ENCODE measurements around the gene TNS1. TPM values are rescaled to one million over a fixed set of nuclear protein-coding genes. Genes with fewer than 3 reads are reported as not detected.

TNS1 gene
- total and polyA plus RNA-seq, 2 donors (not counting 1 experiment from before 2014, with no cell fraction given), result 0.10 to 0.86 TPM

GRCh38 chr2:218032336-218033171 lies 29.8 kb upstream of the TNS1 start:
- H2AFZ ChIP-seq (ENCODE audit: insufficient read depth, low read depth, low read length, poor library complexity, severe bottlenecking), result no peak overlapping the region
- intact Hi-C loops (cut with micrococcal nuclease), result no loop called here
- TF ChIP-seq CTCF (IDR thresholded peaks at IDR 0.05) (no peak), EZH2 (IDR thresholded peaks at IDR 0.05; ENCODE audit: borderline replicate concordance, insufficient read depth, low read depth, low read length, poor library complexity, severe bottlenecking) (no peak)
- Mint-ChIP-seq H3K27me3 (peaks cover 7% of the 10 kb centered on the region), H3K4me1 (peaks cover 9% of the 10 kb centered on the region), H3K27ac (no peak overlapping the region), H3K4me3 (no peak overlapping the region), H3K9me3 (ENCODE audit: insufficient read depth) (no peaks in the 10 kb centered on the region)
- CTCF ChIA-PET, result interaction anchor here (1.0 to 1.5 kb wide), 2 partner anchors 244 to 246 kb away, joined by 3 to 4 read pairs; no protein-coding TSS in a partner anchor
- ATAC-seq (ENCODE audit: low read depth), result no peak
- no peak overlapping the region for H3K9ac ChIP-seq (ENCODE audit: low read length)
- no peaks in the 10 kb centered on the region for H4K20me1 ChIP-seq (ENCODE audit: control insufficient read depth, insufficient read depth, low read length, poor library complexity, severe bottlenecking)
- H3K36me3 ChIP-seq (replicated peaks in 1 of 2; ENCODE audit: control extremely low read depth in 1 of 2, control insufficient read depth in 1 of 2, extremely low read depth in 1 of 2, insufficient read depth in 2 of 2, low read length in 1 of 2), result no peaks in the 10 kb centered on the region
- H3K4me1 ChIP-seq (ENCODE audit: control insufficient read depth in 2 of 2, insufficient read depth in 2 of 2, low read length in 2 of 2), result peaks cover 6 to 16% of the 10 kb centered on the region in 2 donors
- H3K27ac ChIP-seq (ENCODE audit: low read length in 2 of 2), result no peak overlapping the region
- H3K27me3 ChIP-seq (replicated peaks in 1 of 4; ENCODE audit: control extremely low read depth in 1 of 4, control insufficient read depth in 3 of 4, insufficient read depth in 4 of 4, low read length in 3 of 4), result peaks cover 0 to 7% (median 2%) of the 10 kb centered on the region in 4 experiments
- 83% methylated on average over 7 of the region's 12 CpGs for WGBS (ENCODE audit: insufficient coverage)
- no peak overlapping the region for H3K4me3 ChIP-seq (ENCODE audit: control extremely low read depth in 1 of 5, extremely low read depth in 1 of 5, insufficient read depth in 1 of 5, low read depth in 2 of 5, low read length in 4 of 5)
- no peak overlapping the region for H3K4me2 ChIP-seq (replicated peaks; ENCODE audit: low read depth, low read length, poor library complexity, severe bottlenecking)
- DNase-seq, result no peak
- no peaks in the 10 kb centered on the region for H3K9me3 ChIP-seq (ENCODE audit: control extremely low read depth in 1 of 3, control insufficient read depth in 2 of 3, insufficient read depth in 1 of 3, low read length in 2 of 3)
- H3K79me2 ChIP-seq (ENCODE audit: control insufficient read depth, insufficient read depth, low read length), result no peaks in the 10 kb centered on the region
- POLR2A ChIA-PET, result no interaction called here

GRCh38 chr2:218031771-218032257 lies 29.0 kb upstream of the TNS1 start:
- Histone ChIP-seq H2AFZ (ENCODE audit: insufficient read depth, low read depth, low read length, poor library complexity, severe bottlenecking) (no peak overlapping the region), H3K4me1 (ENCODE audit: control insufficient read depth in 2 of 2, insufficient read depth in 2 of 2, low read length in 2 of 2) (peaks cover 6 to 16% of the 10 kb centered on the region in 2 donors), H3K4me3 (ENCODE audit: control extremely low read depth in 1 of 5, extremely low read depth in 1 of 5, insufficient read depth in 1 of 5, low read depth in 2 of 5, low read length in 4 of 5) (no peak overlapping the region), H3K4me2 (replicated peaks; ENCODE audit: low read depth, low read length, poor library complexity, severe bottlenecking) (no peak overlapping the region), H3K9me3 (ENCODE audit: control extremely low read depth in 1 of 3, control insufficient read depth in 2 of 3, insufficient read depth in 1 of 3, low read length in 2 of 3) (no peaks in the 10 kb centered on the region), H3K27me3 (replicated peaks in 1 of 4; ENCODE audit: control extremely low read depth in 1 of 4, control insufficient read depth in 3 of 4, insufficient read depth in 4 of 4, low read length in 3 of 4) (peaks cover 0 to 7% (median 2%) of the 10 kb centered on the region in 4 experiments), H3K27ac (ENCODE audit: low read length in 2 of 2) (no peak overlapping the region), H4K20me1 (ENCODE audit: control insufficient read depth, insufficient read depth, low read length, poor library complexity, severe bottlenecking) (no peaks in the 10 kb centered on the region), H3K79me2 (ENCODE audit: control insufficient read depth, insufficient read depth, low read length) (no peaks in the 10 kb centered on the region), H3K9ac (ENCODE audit: low read length) (no peak overlapping the region), H3K36me3 (replicated peaks in 1 of 2; ENCODE audit: control extremely low read depth in 1 of 2, control insufficient read depth in 1 of 2, extremely low read depth in 1 of 2, insufficient read depth in 2 of 2, low read length in 1 of 2) (no peaks in the 10 kb centered on the region)
- intact Hi-C loops (cut with micrococcal nuclease), result no loop called here
- no peak for ATAC-seq (ENCODE audit: low read depth)
- H3K27me3 Mint-ChIP-seq, result peaks cover 3% of the 10 kb centered on the region
- H3K27ac Mint-ChIP-seq, result no peak overlapping the region
- POLR2A ChIA-PET, result no interaction called here
- no peak overlapping the region for H3K4me3 Mint-ChIP-seq
- peaks cover 9% of the 10 kb centered on the region for H3K4me1 Mint-ChIP-seq
- WGBS (ENCODE audit: insufficient coverage), result 94% methylated on average over 7 of the region's 7 CpGs
- no peaks in the 10 kb centered on the region for H3K9me3 Mint-ChIP-seq (ENCODE audit: insufficient read depth)
- CTCF ChIA-PET, result interaction anchor here (1.5 kb wide), 1 partner anchor 243 kb away, joined by 4 read pairs; no protein-coding TSS in a partner anchor
- TF ChIP-seq EZH2 (IDR thresholded peaks at IDR 0.05; ENCODE audit: borderline replicate concordance, insufficient read depth, low read depth, low read length, poor library complexity, severe bottlenecking) (no peak), CTCF (IDR thresholded peaks at IDR 0.05) (no peak)
- no peak for DNase-seq

Data from B cell (primary cell).